ENCODE results near the gene MTRF1. TPM values are rescaled to one million over a fixed set of nuclear protein-coding genes. Genes with fewer than 3 reads are reported as not detected.

MTRF1 gene
- total RNA-seq, 1 donor from 2014 or later, result 24.9 TPM

- H2AFZ ChIP-seq (replicated peaks), result no peak overlapping the region
- no peaks in the 10 kb centered on the region for H3K36me3 Mint-ChIP-seq
- no peak overlapping the region for H3K4me3 ChIP-seq
- no peaks in the 10 kb centered on the region for H4K20me1 ChIP-seq (ENCODE audit: low read depth)
- H3K4me1 Mint-ChIP-seq, result no peaks in the 10 kb centered on the region
- no peaks in the 10 kb centered on the region for H3F3A ChIP-seq (ENCODE audit: low read depth)
- H3K9me3 Mint-ChIP-seq, result no peaks in the 10 kb centered on the region
- H3K79me2 ChIP-seq (ENCODE audit: low read depth), result no peaks in the 10 kb centered on the region
- TF ChIP-seq EZH2 (IDR thresholded peaks at IDR 0.05) (no peak), EZH2phosphoT487 (IDR thresholded peaks at IDR 0.05) (no peak)
- TF ChIP-seq, protein P1, sequence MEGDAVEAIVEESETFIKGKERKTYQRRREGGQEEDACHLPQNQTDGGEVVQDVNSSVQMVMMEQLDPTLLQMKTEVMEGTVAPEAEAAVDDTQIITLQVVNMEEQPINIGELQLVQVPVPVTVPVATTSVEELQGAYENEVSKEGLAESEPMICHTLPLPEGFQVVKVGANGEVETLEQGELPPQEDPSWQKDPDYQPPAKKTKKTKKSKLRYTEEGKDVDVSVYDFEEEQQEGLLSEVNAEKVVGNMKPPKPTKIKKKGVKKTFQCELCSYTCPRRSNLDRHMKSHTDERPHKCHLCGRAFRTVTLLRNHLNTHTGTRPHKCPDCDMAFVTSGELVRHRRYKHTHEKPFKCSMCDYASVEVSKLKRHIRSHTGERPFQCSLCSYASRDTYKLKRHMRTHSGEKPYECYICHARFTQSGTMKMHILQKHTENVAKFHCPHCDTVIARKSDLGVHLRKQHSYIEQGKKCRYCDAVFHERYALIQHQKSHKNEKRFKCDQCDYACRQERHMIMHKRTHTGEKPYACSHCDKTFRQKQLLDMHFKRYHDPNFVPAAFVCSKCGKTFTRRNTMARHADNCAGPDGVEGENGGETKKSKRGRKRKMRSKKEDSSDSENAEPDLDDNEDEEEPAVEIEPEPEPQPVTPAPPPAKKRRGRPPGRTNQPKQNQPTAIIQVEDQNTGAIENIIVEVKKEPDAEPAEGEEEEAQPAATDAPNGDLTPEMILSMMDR (IDR thresholded peaks at IDR 0.05), result no peak
- no peaks in the 10 kb centered on the region for H3K36me3 ChIP-seq
- no peak overlapping the region for H3K4me2 ChIP-seq
- H3K27me3 Mint-ChIP-seq (ENCODE audit: insufficient read depth, low read depth), result peaks cover 2% of the 10 kb centered on the region
- H3K4me3 Mint-ChIP-seq, result no peak overlapping the region
- H3K9me3 ChIP-seq (ENCODE audit: low read depth), result no peaks in the 10 kb centered on the region
- no peak for DNase-seq (ENCODE audit: low spot score)
- H3K27me3 ChIP-seq, result no peaks in the 10 kb centered on the region
- H3K9ac ChIP-seq, result no peak overlapping the region
- no peaks in the 10 kb centered on the region for H3K4me1 ChIP-seq
- no peak overlapping the region for H3K27ac ChIP-seq
- no peak overlapping the region for H3K27ac Mint-ChIP-seq
Observed at GRCh38 chr13:41229356-41229755, 34.0 kb downstream of the MTRF1 start.

DNA sequence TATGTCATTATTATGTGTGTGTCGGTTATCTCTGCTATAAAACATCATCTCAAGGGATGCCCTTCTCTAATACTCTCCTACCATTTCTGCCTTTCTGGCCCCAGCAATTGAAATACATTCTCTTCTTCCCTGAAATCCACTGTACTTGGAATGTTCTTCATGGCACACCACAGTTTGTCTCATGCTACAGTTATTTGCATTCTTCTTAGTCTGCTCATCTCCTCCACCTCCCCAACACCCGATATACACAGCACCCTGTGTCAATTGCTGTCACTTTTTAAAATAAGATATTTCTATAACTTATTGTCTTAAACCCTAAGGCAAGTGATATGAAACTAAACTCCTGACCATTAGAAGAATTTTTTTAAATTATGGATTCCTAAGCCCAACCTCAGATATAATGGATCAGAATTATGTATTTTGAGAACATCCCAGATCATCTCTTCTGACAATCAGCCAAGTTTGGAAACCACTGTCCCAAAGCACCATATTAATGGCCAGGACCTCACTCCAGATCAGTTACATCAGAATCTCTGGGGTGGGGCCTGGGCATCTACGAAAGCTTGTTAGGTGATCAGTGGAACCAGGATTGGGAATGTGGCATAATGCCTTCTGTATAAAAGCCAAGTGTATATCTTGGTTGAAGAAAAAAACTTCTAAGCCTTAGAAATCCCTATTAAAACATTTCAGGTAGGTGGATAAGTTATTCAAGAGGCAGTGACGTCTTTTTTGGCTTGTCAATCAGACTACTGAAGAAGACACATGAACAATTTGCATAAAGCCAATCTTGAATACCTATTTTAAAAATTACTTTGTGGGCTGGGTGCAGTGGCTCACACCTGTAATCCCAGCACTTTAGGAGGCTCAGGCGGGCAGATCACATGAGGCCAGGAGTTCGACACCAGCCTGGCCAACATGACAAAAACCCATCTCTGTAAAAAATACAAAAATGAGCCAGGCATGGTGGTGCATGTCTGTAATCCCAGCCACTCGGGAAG is 39.0 kb downstream of the MTRF1 start:
- Histone ChIP-seq H3K9me3 (ENCODE audit: low read depth) (no peaks in the 10 kb centered on the region), H2AFZ (replicated peaks) (no peak overlapping the region), H4K20me1 (ENCODE audit: low read depth) (no peaks in the 10 kb centered on the region), H3K27me3 (no peaks in the 10 kb centered on the region), H3K4me3 (no peak overlapping the region), H3K9ac (no peak overlapping the region), H3K4me2 (no peak overlapping the region), H3K36me3 (no peaks in the 10 kb centered on the region), H3F3A (ENCODE audit: low read depth) (no peaks in the 10 kb centered on the region), H3K4me1 (no peaks in the 10 kb centered on the region), H3K27ac (no peak overlapping the region), H3K79me2 (ENCODE audit: low read depth) (no peaks in the 10 kb centered on the region)
- Mint-ChIP-seq H3K9me3 (no peaks in the 10 kb centered on the region), H3K27ac (no peak overlapping the region), H3K27me3 (ENCODE audit: insufficient read depth, low read depth) (peaks cover 2% of the 10 kb centered on the region), H3K4me1 (no peaks in the 10 kb centered on the region), H3K36me3 (peaks cover 6% of the 10 kb centered on the region), H3K4me3 (no peak overlapping the region)
- TF ChIP-seq, protein P1 (IDR thresholded peaks at IDR 0.05), result no peak
- TF ChIP-seq EZH2phosphoT487 (IDR thresholded peaks at IDR 0.05), result no peak
- TF ChIP-seq EZH2 (IDR thresholded peaks at IDR 0.05), result no peak
- DNase-seq (ENCODE audit: low spot score), result no peak

GRCh38 chr13:41222259-41222852 is 41.0 kb downstream of the MTRF1 start:
- H4K20me1 ChIP-seq (ENCODE audit: low read depth), result no peaks in the 10 kb centered on the region
- Mint-ChIP-seq H3K4me3 (no peak overlapping the region), H3K4me1 (no peaks in the 10 kb centered on the region), H3K27me3 (ENCODE audit: insufficient read depth, low read depth) (peaks cover 2% of the 10 kb centered on the region), H3K36me3 (peaks cover 6% of the 10 kb centered on the region), H3K27ac (no peak overlapping the region), H3K9me3 (no peaks in the 10 kb centered on the region)
- H3F3A ChIP-seq (ENCODE audit: low read depth), result no peaks in the 10 kb centered on the region
- H3K4me1 ChIP-seq, result no peaks in the 10 kb centered on the region
- no peak overlapping the region for H3K4me2 ChIP-seq
- H3K4me3 ChIP-seq, result no peak overlapping the region
- H3K9me3 ChIP-seq (ENCODE audit: low read depth), result no peaks in the 10 kb centered on the region
- peak; percentile 61 for DNase-seq (ENCODE audit: low spot score)
- no peaks in the 10 kb centered on the region for H3K79me2 ChIP-seq (ENCODE audit: low read depth)
- no peak overlapping the region for H3K27ac ChIP-seq
- H2AFZ ChIP-seq (replicated peaks), result no peak overlapping the region
- no peaks in the 10 kb centered on the region for H3K27me3 ChIP-seq
- no peak for TF ChIP-seq EZH2 (IDR thresholded peaks at IDR 0.05)
- TF ChIP-seq, protein P1 (IDR thresholded peaks at IDR 0.05), result peak; percentile 79
- no peaks in the 10 kb centered on the region for H3K36me3 ChIP-seq
- no peak overlapping the region for H3K9ac ChIP-seq

Data from neural progenitor cell (in vitro differentiated cells).